Ishikawa (cell line): ENCODE data around the gene RALGAPA2.

Experiments used
- CEBPB ChIP-seq: IDR thresholded peaks from 2 replicates; pipeline ENCODE4 v1.6.1; 2012
- EGR1 ChIP-seq: IDR thresholded peaks from 2 replicates; pipeline ENCODE4 v1.6.1; 2012
- EP300 ChIP-seq: IDR thresholded peaks from 2 replicates; pipeline ENCODE4 v1.6.1; 2012; ENCODE audit warnings: borderline replicate concordance
- NFIC ChIP-seq: IDR thresholded peaks from 2 replicates; pipeline ENCODE4 v1.6.1; 2012
- RAD21 ChIP-seq: IDR thresholded peaks from 2 replicates; pipeline ENCODE4 v1.6.1; 2012; ENCODE audit warnings: low read depth
- REST ChIP-seq: IDR thresholded peaks from 2 replicates; pipeline ENCODE4 v1.6.1; 2012; ENCODE audit warnings: low read depth, mild to moderate bottlenecking
- TEAD4 ChIP-seq: IDR thresholded peaks from 2 replicates; pipeline ENCODE4 v1.6.1; 2012
- ZBTB7A ChIP-seq: IDR thresholded peaks from 2 replicates; pipeline ENCODE4 v1.6.1; 2012; ENCODE audit warnings: low read depth
- TF ChIP-seq, protein P1 (sequence below): IDR thresholded peaks from 2 replicates; pipeline ENCODE4 v1.6.1; 2012

GRCh38 chr20:20369250-20370093 is 343.0 kb downstream of the RALGAPA2 start:
- TF ChIP-seq EGR1 (no peak), EP300 (no peak), CEBPB (no peak), RAD21 (no peak), REST (no peak), ZBTB7A (no peak), NFIC (no peak), TEAD4 (no peak)
- TF ChIP-seq, protein P1, sequence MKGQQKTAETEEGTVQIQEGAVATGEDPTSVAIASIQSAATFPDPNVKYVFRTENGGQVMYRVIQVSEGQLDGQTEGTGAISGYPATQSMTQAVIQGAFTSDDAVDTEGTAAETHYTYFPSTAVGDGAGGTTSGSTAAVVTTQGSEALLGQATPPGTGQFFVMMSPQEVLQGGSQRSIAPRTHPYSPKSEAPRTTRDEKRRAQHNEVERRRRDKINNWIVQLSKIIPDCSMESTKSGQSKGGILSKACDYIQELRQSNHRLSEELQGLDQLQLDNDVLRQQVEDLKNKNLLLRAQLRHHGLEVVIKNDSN = no peak
